ENCODE results near the gene DCUN1D1. TPM values are rescaled to one million over a fixed set of nuclear protein-coding genes. Genes with fewer than 3 reads are reported as not detected.
A peak's percentile ranks its signal among the peaks of the same experiment; 100 is the strongest.

Gene DCUN1D1
- total RNA-seq (10 to 100 TPM; 41.5 to 78.8 TPM), polyA plus RNA-seq (ENCODE audit: insufficient read length in 2 of 2) (10 to 100 TPM; 29.1 to 46.9 TPM)
- long read RNA-seq, donor 1, full-length matches to known transcripts: 5 of 5 reads
- long read RNA-seq, donor 1, partial matches to known transcripts: 0 of 5 reads
- long read RNA-seq, donor 1, other reads (novel, unspliced or antisense): 0 of 5 reads
- long read RNA-seq, donor 2, full-length matches to known transcripts: 4 of 4 reads
- long read RNA-seq, donor 2, partial matches to known transcripts: 0 of 4 reads
- long read RNA-seq, donor 2, other reads (novel, unspliced or antisense): 0 of 4 reads
- long read RNA-seq, donor 3, full-length matches to known transcripts: 3 of 3 reads
- long read RNA-seq, donor 3, partial matches to known transcripts: 0 of 3 reads
- long read RNA-seq, donor 3, other reads (novel, unspliced or antisense): 0 of 3 reads
- long read RNA-seq, donor 4, full-length matches to known transcripts: 1 of 1 reads
- long read RNA-seq, donor 4, partial matches to known transcripts: 0 of 1 reads
- long read RNA-seq, donor 4, other reads (novel, unspliced or antisense): 0 of 1 reads

- no peaks in the 10 kb centered on the region for H3K27me3 ChIP-seq (ENCODE audit: control insufficient read depth, insufficient read depth, low read length)
- peak within 1 kb of the TSS; percentile 59 for H3K4me3 ChIP-seq (ENCODE audit: low read depth, low read length)
- DNase-seq (ENCODE audit: low read depth in 4 of 6, low spot score in 6 of 6): peak in 5 of 6 donors; percentile 67 to 96 (median 86)
- peak within 1 kb of the TSS; percentile 67 for H3K27ac ChIP-seq (ENCODE audit: low read depth, low read length)
- WGBS (ENCODE audit: insufficient coverage): 0% methylated on average over 77 of the region's 106 CpGs
- H3K9me3 ChIP-seq (ENCODE audit: control insufficient read depth, insufficient read depth, low read length): no peaks in the 10 kb centered on the region
- peaks cover 12% of the 10 kb centered on the region for H3K4me1 ChIP-seq (ENCODE audit: control insufficient read depth, insufficient read depth, low read length)
- H3K36me3 ChIP-seq (ENCODE audit: control insufficient read depth, insufficient read depth, low read length): no peaks in the 10 kb centered on the region
Measured at GRCh38 chr3:182980204-182981037, at the start of gene DCUN1D1. DCUN1D1 (minus strand) TSS chr3:182980538; CDS start chr3:182980489, 49 bp downstream.

- no peaks in the 10 kb centered on the region for H3K4me1 ChIP-seq (ENCODE audit: control insufficient read depth, insufficient read depth, low read length)
- no peak overlapping the region for H3K27ac ChIP-seq (ENCODE audit: low read depth, low read length)
- H3K4me3 ChIP-seq (ENCODE audit: low read depth, low read length): no peak overlapping the region
- 100% methylated on average over 1 of the region's 3 CpGs for WGBS (ENCODE audit: insufficient coverage)
- no peak for DNase-seq (ENCODE audit: low read depth in 4 of 6, low spot score in 6 of 6)
- H3K27me3 ChIP-seq (ENCODE audit: control insufficient read depth, insufficient read depth, low read length): no peaks in the 10 kb centered on the region
- no peaks in the 10 kb centered on the region for H3K9me3 ChIP-seq (ENCODE audit: control insufficient read depth, insufficient read depth, low read length)
- peaks cover 24% of the 10 kb centered on the region for H3K36me3 ChIP-seq (ENCODE audit: control insufficient read depth, insufficient read depth, low read length)
Measured at GRCh38 chr3:183028416-183028815, 48.1 kb upstream of the DCUN1D1 start.

- H3K36me3 ChIP-seq (ENCODE audit: control insufficient read depth, insufficient read depth, low read length): peaks cover 21% of the 10 kb centered on the region
- H3K27me3 ChIP-seq (ENCODE audit: control insufficient read depth, insufficient read depth, low read length): no peaks in the 10 kb centered on the region
- H3K4me3 ChIP-seq (ENCODE audit: low read depth, low read length): no peak overlapping the region
- no peak overlapping the region for H3K27ac ChIP-seq (ENCODE audit: low read depth, low read length)
- H3K4me1 ChIP-seq (ENCODE audit: control insufficient read depth, insufficient read depth, low read length): no peaks in the 10 kb centered on the region
- no CpG with 5 or more reads among the region's 1 CpG for WGBS (ENCODE audit: insufficient coverage)
- H3K9me3 ChIP-seq (ENCODE audit: control insufficient read depth, insufficient read depth, low read length): no peaks in the 10 kb centered on the region
- no peak for DNase-seq (ENCODE audit: low read depth in 4 of 6, low spot score in 6 of 6)
Measured at GRCh38 chr3:183027276-183027675, 46.9 kb upstream of the DCUN1D1 start.

- DNase-seq (ENCODE audit: low read depth in 4 of 6, low spot score in 6 of 6): no peak
- Histone ChIP-seq H3K27ac (ENCODE audit: low read depth, low read length) (no peak overlapping the region), H3K36me3 (ENCODE audit: control insufficient read depth, insufficient read depth, low read length) (peaks cover 29% of the 10 kb centered on the region), H3K4me3 (ENCODE audit: low read depth, low read length) (no peak overlapping the region), H3K9me3 (ENCODE audit: control insufficient read depth, insufficient read depth, low read length) (no peaks in the 10 kb centered on the region), H3K4me1 (ENCODE audit: control insufficient read depth, insufficient read depth, low read length) (no peaks in the 10 kb centered on the region), H3K27me3 (ENCODE audit: control insufficient read depth, insufficient read depth, low read length) (no peaks in the 10 kb centered on the region)
- no CpG with 5 or more reads among the region's 3 CpGs for WGBS (ENCODE audit: insufficient coverage)
Measured at GRCh38 chr3:183022936-183023516, 42.7 kb upstream of the DCUN1D1 start.

GRCh38 chr3:183018421-183019192 lies 38.3 kb upstream of the DCUN1D1 start:
- Histone ChIP-seq H3K36me3 (ENCODE audit: control insufficient read depth, insufficient read depth, low read length) (peaks cover 29% of the 10 kb centered on the region), H3K4me3 (ENCODE audit: low read depth, low read length) (no peak overlapping the region)
- 100% methylated on average over 1 of the region's 3 CpGs for WGBS (ENCODE audit: insufficient coverage)

GRCh38 chr3:183015185-183015584 lies 34.8 kb upstream of the DCUN1D1 start:
- H3K27ac ChIP-seq (ENCODE audit: low read depth, low read length): no peak overlapping the region
- H3K4me3 ChIP-seq (ENCODE audit: low read depth, low read length): no peak overlapping the region
- H3K9me3 ChIP-seq (ENCODE audit: control insufficient read depth, insufficient read depth, low read length): no peaks in the 10 kb centered on the region
- DNase-seq (ENCODE audit: low read depth in 4 of 6, low spot score in 6 of 6): no peak
- H3K27me3 ChIP-seq (ENCODE audit: control insufficient read depth, insufficient read depth, low read length): no peaks in the 10 kb centered on the region
- WGBS (ENCODE audit: insufficient coverage): no CpG with 5 or more reads among the region's 2 CpGs
- no peaks in the 10 kb centered on the region for H3K4me1 ChIP-seq (ENCODE audit: control insufficient read depth, insufficient read depth, low read length)
- peaks cover 16% of the 10 kb centered on the region for H3K36me3 ChIP-seq (ENCODE audit: control insufficient read depth, insufficient read depth, low read length)

More at GRCh38 chr3:183018421-183019192, 38.3 kb upstream of the DCUN1D1 start:
- no peaks in the 10 kb centered on the region for H3K27me3 ChIP-seq (ENCODE audit: control insufficient read depth, insufficient read depth, low read length)
- H3K9me3 ChIP-seq (ENCODE audit: control insufficient read depth, insufficient read depth, low read length): no peaks in the 10 kb centered on the region
- no peak overlapping the region for H3K27ac ChIP-seq (ENCODE audit: low read depth, low read length)
- no peak for DNase-seq (ENCODE audit: low read depth in 4 of 6, low spot score in 6 of 6)
- no peaks in the 10 kb centered on the region for H3K4me1 ChIP-seq (ENCODE audit: control insufficient read depth, insufficient read depth, low read length)

- 88% methylated on average over 3 of the region's 6 CpGs for WGBS (ENCODE audit: insufficient coverage)
- Histone ChIP-seq H3K36me3 (ENCODE audit: control insufficient read depth, insufficient read depth, low read length) (peaks cover 15% of the 10 kb centered on the region), H3K27ac (ENCODE audit: low read depth, low read length) (no peak overlapping the region), H3K27me3 (ENCODE audit: control insufficient read depth, insufficient read depth, low read length) (no peaks in the 10 kb centered on the region), H3K9me3 (ENCODE audit: control insufficient read depth, insufficient read depth, low read length) (no peaks in the 10 kb centered on the region), H3K4me1 (ENCODE audit: control insufficient read depth, insufficient read depth, low read length) (no peaks in the 10 kb centered on the region), H3K4me3 (ENCODE audit: low read depth, low read length) (no peak overlapping the region)
- DNase-seq (ENCODE audit: low read depth in 4 of 6, low spot score in 6 of 6): no peak
Measured at GRCh38 chr3:183013856-183014255, 33.5 kb upstream of the DCUN1D1 start.

- Histone ChIP-seq H3K4me1 (ENCODE audit: control insufficient read depth, insufficient read depth, low read length) (no peaks in the 10 kb centered on the region), H3K36me3 (ENCODE audit: control insufficient read depth, insufficient read depth, low read length) (peaks cover 15% of the 10 kb centered on the region), H3K27ac (ENCODE audit: low read depth, low read length) (no peak overlapping the region), H3K9me3 (ENCODE audit: control insufficient read depth, insufficient read depth, low read length) (no peaks in the 10 kb centered on the region), H3K27me3 (ENCODE audit: control insufficient read depth, insufficient read depth, low read length) (no peaks in the 10 kb centered on the region), H3K4me3 (ENCODE audit: low read depth, low read length) (no peak overlapping the region)
- 94% methylated on average over 3 of the region's 5 CpGs for WGBS (ENCODE audit: insufficient coverage)
- peak in 1 of 6 donors; percentile 30 for DNase-seq (ENCODE audit: low read depth in 4 of 6, low spot score in 6 of 6)
Measured at GRCh38 chr3:183013074-183013473, 32.7 kb upstream of the DCUN1D1 start.

GRCh38 chr3:183008800-183009199 lies 28.5 kb upstream of the DCUN1D1 start:
- H3K36me3 ChIP-seq (ENCODE audit: control insufficient read depth, insufficient read depth, low read length): peaks cover 11% of the 10 kb centered on the region
- no peaks in the 10 kb centered on the region for H3K27me3 ChIP-seq (ENCODE audit: control insufficient read depth, insufficient read depth, low read length)
- H3K9me3 ChIP-seq (ENCODE audit: control insufficient read depth, insufficient read depth, low read length): no peaks in the 10 kb centered on the region
- no peak for DNase-seq (ENCODE audit: low read depth in 4 of 6, low spot score in 6 of 6)
- no peak overlapping the region for H3K27ac ChIP-seq (ENCODE audit: low read depth, low read length)
- no peaks in the 10 kb centered on the region for H3K4me1 ChIP-seq (ENCODE audit: control insufficient read depth, insufficient read depth, low read length)
- no peak overlapping the region for H3K4me3 ChIP-seq (ENCODE audit: low read depth, low read length)

Measured in spinal cord (tissue), 10 donors.